GM18511 (cell line): ENCODE data around the gene RIMBP2.

Experiments
- ATAC-seq: cut with Tn5 transposase; IDR thresholded peaks from one replicate; pipeline ENCODE4 v1.9.1; 2021; ENCODE audit warnings: mild to moderate bottlenecking, moderate library complexity; ENCODE audit not compliant: unreplicated experiment

RIMBP2 gene

GRCh38 chr12:130434560-130434959, 281.5 kb downstream of the RIMBP2 start:
- no peak for ATAC-seq

GRCh38 chr12:130433834-130434233, 282.3 kb downstream of the RIMBP2 start:
- no peak for ATAC-seq

GRCh38 chr12:130433411-130433810, 282.7 kb downstream of the RIMBP2 start:
- ATAC-seq, result no peak

DNA sequence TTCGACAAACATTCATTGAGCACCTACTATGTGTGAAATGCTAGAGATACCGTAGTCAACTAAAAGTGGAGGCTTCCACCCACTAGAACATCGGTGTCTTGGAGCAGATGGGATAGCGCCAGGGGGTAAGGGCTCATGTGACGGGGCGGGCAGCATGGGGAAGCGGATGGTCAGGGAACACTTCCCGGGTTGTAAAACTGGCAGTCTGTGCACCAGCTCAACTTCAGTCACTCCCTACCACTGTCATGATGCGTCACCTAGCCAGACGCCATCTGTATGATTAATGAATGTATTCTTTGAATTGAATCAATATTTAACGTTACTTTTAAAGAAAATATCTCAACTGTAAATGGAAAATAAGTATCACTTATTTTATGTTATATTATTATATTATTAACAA, 284.9 kb downstream of the RIMBP2 start:
- ATAC-seq, result no peak

DNA sequence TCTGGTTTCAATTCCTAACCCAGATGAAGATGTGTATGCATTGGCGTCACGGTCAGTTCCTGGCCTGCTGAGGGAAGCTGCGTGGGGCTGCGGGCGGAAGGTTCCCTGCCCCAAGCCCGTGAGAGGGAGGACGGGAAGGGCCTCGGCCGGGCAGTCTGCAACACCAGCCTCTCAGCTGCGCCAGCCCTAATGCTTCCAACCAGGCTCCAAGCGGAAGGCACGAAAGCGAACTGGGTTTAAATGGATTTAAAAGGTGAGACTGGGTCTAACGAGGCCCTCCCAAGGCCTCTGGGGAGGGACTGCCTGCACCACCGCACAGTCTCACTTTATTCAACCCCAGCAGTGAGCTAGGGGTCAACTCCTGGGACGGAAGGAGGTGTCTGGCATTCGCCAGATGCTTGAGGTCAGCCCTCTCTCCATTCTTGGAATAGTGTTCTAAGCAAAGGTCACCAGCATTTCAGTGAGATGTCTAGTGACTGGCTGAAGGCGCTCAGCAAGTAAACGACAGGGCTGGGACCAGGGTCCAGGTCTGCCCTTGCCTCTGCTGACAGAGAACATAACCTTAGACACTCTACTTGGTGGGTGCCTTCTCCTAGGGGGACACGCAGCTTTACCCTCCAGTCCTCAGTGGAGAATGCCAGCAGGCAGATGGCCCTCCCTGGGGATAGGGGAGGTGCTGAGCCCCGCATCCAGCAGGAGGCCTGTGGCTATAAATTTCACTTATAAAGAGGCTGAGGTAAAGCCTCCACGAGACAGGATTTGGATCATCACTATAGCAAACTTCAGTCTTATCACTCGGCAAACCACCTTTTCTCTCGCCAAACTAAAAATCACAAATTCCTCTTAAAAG, 286.2 kb downstream of the RIMBP2 start:
- no peak for ATAC-seq

DNA sequence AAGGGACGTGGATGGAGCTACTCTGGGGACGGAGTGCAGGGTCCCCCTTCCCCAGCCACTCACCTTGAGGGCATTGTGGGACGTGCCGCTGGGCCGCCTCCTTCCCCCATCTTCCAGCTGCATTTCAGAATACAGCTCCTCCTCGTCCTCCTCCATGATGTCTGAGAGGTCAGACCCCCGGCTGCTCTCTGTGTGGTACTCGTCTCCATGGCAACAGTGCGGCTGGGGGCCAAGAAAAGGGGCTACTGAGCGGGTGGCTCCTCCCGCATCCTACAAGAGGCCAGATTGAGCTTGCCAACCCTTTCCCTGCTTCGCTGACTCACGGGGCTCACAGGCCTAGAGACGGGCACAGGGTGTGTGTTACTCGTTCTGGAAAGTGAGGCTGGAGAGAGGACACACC, 288.0 kb downstream of the RIMBP2 start:
- no peak for ATAC-seq

GRCh38 chr12:130427381-130427887, 288.7 kb downstream of the RIMBP2 start:
- no peak for ATAC-seq

DNA sequence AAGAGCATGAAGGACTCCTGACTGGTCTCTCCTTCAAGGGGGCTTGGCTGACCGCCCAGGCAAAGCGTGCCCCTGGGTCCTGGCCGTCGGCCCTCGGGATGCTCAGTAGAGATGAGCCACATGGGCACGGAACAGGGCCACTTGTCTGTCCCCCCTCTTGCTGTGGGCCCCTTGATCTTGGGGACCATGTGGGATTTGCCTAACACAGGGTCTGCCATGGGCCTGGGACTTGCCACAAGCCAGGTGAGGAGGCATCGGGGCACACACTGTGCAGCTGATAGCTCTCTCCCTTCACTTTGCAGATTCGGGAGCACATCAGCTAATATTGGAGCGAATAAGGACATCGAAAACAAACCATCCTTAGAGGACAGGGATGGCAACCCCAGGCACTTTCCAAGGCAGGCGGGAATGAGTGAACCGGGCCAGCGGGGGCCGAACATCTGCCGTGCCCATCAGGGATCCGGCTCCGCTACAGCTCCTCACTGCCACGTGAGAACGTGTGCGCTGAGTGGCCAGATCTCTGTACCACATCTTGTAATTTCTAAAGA, 290.3 kb downstream of the RIMBP2 start:
- no peak for ATAC-seq

DNA sequence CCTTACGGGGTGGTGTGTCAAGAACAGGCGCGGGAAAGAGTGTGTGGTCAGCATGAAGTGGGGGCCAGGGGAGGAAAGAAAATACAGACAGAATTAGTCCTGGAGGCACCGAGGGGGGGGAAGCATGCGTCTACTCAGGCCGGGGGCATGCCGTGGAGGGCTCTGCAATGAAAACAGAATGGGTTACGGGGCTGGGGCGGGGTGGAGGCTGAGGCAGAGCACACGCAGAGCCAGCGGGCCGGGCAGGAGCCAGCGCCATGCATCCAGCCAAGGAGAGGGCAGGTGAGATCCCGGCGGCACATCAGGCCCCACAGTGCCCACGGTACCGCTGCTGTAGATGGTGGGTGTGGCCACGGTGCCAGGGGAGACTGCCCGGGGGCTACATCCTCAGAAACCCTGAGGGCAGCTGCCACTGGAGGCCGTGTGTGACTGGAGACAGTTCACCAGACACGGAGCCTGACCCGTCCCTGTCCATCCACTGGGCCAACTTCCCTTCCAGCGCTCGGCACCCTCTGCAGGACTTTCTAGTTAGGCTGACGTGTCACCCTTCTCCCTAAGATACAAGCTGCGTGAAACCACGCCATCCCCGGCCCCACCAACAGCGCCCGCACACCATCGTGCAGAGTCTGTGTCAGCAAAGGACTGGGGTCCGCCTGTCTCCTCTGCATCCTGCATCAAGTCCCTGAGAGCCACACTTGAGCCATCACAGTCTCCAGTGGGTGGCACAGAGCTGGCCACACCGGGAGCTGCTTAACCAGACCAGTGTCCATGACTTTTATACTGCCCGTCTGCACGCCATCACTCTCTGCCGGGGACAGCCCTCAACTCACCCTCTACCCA, 291.0 kb downstream of the RIMBP2 start:
- ATAC-seq, result no peak

DNA sequence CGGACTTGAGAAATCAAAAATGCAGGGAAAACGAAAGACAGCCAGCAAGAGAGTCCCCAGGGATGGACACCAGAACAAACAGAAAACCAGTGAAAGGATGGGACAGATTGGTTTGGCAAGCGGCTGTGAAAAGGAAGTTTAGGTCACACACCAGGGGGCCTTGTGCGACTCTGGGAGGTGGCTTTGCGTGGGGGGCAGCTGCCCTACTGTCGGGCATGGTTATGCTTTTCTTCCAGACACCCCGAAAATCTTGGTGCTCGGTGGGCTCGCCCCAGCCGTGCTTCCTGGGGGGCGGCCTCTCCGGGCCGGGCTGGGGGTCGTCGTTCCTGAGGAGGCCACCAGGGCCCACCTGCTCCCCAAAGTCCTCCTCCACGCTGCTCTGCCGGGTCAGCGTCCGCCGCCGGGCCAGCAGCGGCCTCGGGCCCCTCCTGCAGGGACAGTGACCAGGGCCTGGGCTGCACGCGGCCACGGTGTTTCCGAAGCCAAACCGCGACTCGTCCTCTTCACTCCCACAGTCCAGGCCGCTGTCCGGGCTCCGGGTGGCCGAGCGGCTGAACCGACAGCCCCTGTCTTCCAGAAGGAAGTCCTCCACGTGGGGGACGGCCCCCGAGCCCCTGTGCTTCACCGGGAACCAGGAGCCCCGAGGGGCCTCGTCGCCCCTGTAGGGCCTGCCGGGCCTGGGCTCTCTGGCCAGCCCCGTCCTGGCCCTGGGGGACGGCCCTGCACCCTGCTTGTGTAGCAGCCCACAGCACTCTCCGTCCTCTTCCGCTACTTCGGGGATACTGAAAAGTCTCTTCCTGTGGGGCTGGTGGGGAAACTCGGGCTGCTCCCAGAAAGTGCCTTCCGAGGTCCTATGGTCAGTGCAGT, 291.9 kb downstream of the RIMBP2 start:
- no peak for ATAC-seq

DNA sequence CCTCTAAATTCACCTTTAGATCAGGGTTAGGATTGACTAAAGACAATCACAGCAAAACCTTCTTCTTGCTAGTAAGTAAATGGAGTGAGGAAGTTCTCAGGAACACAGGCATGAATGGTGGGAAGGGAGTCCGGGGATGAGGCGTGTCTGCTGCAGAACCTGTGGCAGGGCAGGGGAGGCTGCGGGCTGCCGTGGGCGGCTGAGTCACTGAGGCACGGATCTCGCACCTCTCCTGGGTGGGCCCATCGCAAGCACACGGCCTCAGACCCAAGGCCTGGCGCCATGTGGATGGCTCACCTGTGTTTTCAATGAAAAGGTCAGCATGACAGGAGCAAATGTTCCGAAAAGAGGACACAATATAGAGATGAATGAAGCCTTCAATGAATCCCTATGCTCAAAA, 293.0 kb downstream of the RIMBP2 start:
- ATAC-seq, result no peak

DNA sequence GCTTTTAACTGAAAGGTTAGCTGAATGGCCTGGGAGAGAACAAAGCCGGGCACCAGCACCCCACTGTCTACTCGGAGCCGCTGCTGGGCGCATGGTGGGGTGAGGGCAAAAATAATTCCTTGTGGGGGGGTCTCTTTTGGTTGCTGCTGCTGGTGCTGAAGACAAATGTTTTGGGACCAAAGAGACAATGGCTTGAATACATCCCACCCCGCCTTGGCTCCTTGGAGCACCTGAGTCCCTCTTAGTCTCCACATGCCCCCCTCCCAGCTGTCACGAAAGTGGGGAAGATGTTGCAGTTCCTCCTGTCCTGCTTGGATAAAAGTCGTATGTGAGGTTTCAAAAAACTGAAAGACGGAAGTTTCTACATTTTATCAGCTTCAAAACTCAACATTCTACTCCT, 293.4 kb downstream of the RIMBP2 start:
- no peak for ATAC-seq

GRCh38 chr12:130421896-130422295, 294.2 kb downstream of the RIMBP2 start:
- ATAC-seq, result no peak

GRCh38 chr12:130420071-130420470, 296.0 kb downstream of the RIMBP2 start:
- no peak for ATAC-seq

DNA sequence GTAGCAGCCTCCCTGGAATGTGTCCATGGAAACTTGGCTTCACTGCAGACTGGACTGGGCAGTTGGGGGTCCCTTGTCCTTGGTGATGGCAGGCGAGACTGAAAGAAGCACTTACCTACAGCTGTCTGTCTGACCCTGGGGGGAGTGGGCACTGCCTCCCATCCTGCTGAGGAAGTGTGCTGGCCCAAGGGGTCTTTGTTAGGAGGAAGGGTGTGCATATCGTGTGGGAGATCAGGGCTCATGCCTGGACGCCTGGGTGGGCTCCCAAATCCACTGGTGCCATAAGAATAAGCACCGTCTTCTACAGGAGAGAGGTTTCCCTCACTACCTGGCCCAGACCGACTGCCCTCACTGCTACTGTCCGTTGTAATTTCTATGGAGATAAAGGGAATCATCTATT, 297.0 kb downstream of the RIMBP2 start:
- ATAC-seq, result no peak

DNA sequence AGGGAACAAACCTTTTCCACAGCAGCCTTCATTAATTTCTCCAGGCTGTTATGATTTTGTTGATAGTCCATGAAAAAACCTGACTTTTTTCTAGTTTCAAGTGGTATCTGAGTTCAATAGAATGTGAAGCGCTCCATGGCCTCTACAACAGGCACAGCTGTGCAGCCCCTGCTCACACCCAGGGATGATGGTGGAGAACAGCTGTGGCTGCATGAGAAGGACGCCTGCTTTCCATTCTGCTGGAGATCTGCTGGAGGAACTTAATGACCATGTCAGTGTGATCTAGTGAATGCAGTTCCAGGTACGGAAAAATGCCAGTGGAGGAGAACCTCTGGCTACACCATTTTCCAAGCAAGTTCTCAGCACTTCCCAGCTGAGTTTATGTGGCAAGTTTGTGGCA, 297.8 kb downstream of the RIMBP2 start:
- ATAC-seq, result no peak

DNA sequence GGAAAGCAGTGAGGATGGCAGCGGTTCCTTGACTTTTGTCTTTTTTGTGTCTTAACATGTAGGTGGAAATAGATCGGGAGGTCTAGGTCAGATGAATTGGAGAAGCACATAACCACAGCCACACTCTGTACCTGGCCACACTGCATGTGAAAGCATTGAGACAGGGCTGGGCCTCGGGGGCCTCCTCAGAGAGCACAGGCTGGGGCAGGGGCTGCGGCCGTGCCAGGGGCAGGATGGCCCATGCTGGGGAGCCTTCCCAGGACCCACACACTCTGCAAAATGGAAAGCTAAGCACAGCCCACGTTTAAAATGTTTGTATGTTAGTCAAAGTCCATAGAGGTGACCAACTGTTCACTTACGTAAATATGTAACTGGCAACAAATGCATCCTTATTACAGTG, 301.7 kb downstream of the RIMBP2 start:
- no peak for ATAC-seq

- no peak for ATAC-seq
Observed at GRCh38 chr12:130413909-130414308, 302.2 kb downstream of the RIMBP2 start.

DNA sequence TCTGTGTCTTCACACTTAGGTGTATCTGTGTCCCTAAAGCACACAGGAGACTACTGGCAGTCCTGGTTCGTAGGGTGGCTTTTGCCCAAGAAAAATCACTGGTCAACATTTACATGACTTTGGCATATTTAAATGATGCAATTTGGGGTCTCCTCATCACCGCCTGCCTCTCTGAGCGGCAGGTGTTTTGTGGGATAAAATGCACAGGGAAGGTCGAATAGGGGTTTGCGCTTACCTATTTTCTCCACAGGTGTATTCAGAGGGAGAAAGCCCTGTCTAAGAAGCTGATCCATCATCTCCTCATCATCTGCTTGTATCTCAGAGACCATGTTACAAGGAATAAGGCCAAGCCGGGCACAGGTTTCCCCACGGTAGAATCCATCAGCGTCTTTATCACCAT, 303.7 kb downstream of the RIMBP2 start:
- no peak for ATAC-seq

DNA sequence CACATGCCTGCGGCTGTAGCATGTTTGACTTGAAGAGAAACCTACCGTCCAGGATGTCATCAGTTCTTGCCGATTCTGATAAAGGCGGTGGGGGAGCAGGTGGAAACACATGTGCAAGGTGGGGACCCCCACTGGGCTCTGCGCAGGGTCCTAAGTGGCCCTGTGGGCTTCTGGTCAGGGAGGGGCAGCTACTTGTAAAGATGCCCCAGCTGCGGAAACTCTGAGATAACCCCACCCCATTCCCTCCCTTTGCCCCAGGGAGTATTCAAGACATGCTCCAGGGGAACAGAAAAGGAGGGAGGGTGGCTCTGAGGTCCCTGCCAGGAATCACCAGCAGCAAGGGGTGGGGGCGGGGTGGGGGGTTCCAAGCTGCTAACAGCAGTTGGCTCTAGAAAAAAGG, 310.8 kb downstream of the RIMBP2 start:
- ATAC-seq, result no peak

DNA sequence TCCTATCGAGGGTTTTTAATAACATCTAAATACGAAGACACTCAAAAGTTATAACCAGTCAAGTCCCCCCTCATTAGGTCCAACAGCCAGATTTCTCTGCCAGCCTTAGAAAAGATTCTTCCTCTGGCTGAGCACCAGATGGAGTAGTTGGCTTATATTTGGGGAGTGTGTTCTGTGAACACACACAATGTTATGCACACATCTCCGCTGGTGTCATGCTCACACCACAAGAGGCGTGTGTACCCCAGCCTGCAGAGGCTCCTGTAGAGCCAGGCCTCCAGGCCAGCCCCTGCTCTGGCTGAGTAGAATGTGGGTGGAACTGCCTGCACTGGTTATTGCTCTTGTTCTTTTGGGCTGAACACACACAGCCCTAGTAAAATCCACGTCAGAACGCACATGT, 314.4 kb downstream of the RIMBP2 start:
- no peak for ATAC-seq
